HG03342 (cell line): ENCODE data around the gene C1QTNF6.

Experiments
- ATAC-seq: cut with Tn5 transposase; IDR thresholded peaks from one replicate; pipeline ENCODE4 v1.9.1; 2021; ENCODE audit warnings: mild to moderate bottlenecking, moderate library complexity; ENCODE audit not compliant: unreplicated experiment

The C1QTNF6 gene

GRCh38 chr22:37146507-37147180, 41.4 kb downstream of the C1QTNF6 start:
- ATAC-seq = no peak

GRCh38 chr22:37146051-37146385, 42.0 kb downstream of the C1QTNF6 start:
- no peak for ATAC-seq

- ATAC-seq = no peak
These were observed 42.6 kb downstream of the C1QTNF6 start for GRCh38 chr22:37145180-37146050.

GRCh38 chr22:37144180-37144554, 43.9 kb downstream of the C1QTNF6 start:
- ATAC-seq = no peak

GRCh38 chr22:37141971-37142370, 46.1 kb downstream of the C1QTNF6 start:
- no peak for ATAC-seq

GRCh38 chr22:37141476-37141875, 46.6 kb downstream of the C1QTNF6 start:
- ATAC-seq = no peak

GRCh38 chr22:37140686-37141323, 47.2 kb downstream of the C1QTNF6 start:
- no peak for ATAC-seq

GRCh38 chr22:37139762-37140161, 48.3 kb downstream of the C1QTNF6 start:
- ATAC-seq = no peak

GRCh38 chr22:37138849-37139561, 49.0 kb downstream of the C1QTNF6 start:
- no peak for ATAC-seq

GRCh38 chr22:37137903-37138665, 50.0 kb downstream of the C1QTNF6 start:
- ATAC-seq = no peak

GRCh38 chr22:37137131-37137530, 50.9 kb downstream of the C1QTNF6 start:
- no peak for ATAC-seq

GRCh38 chr22:37135023-37135422, 53.0 kb downstream of the C1QTNF6 start:
- ATAC-seq = no peak

- ATAC-seq = no peak
These were observed 54.6 kb downstream of the C1QTNF6 start for GRCh38 chr22:37133304-37134018.

- ATAC-seq = no peak
These were observed 55.3 kb downstream of the C1QTNF6 start for GRCh38 chr22:37132773-37133172.
